GM04503 (cell line): ENCODE measurements around the gene CDC45.
"Not testable (repeated sequence)": the region's sequence is repeated elsewhere in the genome, so short reads cannot be mapped to it uniquely, and the experiment has no call there.

Experiments used
- DNase-seq: peaks from one replicate; pipeline ENCODE4 v3.0.0-alpha.2; 2012; ENCODE audit warnings: low read depth

The CDC45 gene

GRCh38 chr22:19530751-19531150, 51.0 kb downstream of the CDC45 start:
- DNase-seq = no peak

GRCh38 chr22:19531327-19531726, 51.6 kb downstream of the CDC45 start:
- not testable (repeated sequence) for DNase-seq

GRCh38 chr22:19533049-19533626, 53.4 kb downstream of the CDC45 start:
- DNase-seq = no peak

- DNase-seq = no peak
These were observed 54.1 kb downstream of the CDC45 start for GRCh38 chr22:19533857-19534256.

GRCh38 chr22:19535001-19535400, 55.3 kb downstream of the CDC45 start:
- DNase-seq = no peak

- DNase-seq = no peak
These were observed 56.8 kb downstream of the CDC45 start for GRCh38 chr22:19536564-19536963.

GRCh38 chr22:19537941-19538488, 58.3 kb downstream of the CDC45 start:
- no peak for DNase-seq

- no peak for DNase-seq
These were observed 60.7 kb downstream of the CDC45 start for GRCh38 chr22:19540394-19540793.

GRCh38 chr22:19543970-19544708, 64.4 kb downstream of the CDC45 start:
- no peak for DNase-seq

- no peak for DNase-seq
These were observed 66.2 kb downstream of the CDC45 start for GRCh38 chr22:19545935-19546207.

- DNase-seq = no peak
These were observed 67.0 kb downstream of the CDC45 start for GRCh38 chr22:19546680-19547079.

GRCh38 chr22:19547620-19548019, 67.9 kb downstream of the CDC45 start:
- DNase-seq = no peak

- DNase-seq = not testable (repeated sequence)
These were observed 68.7 kb downstream of the CDC45 start for GRCh38 chr22:19548427-19548826.

GRCh38 chr22:19548964-19549363, 69.2 kb downstream of the CDC45 start:
- DNase-seq = no peak

GRCh38 chr22:19549428-19549827, 69.7 kb downstream of the CDC45 start:
- DNase-seq = no peak

- no peak for DNase-seq
These were observed 70.7 kb downstream of the CDC45 start for GRCh38 chr22:19550382-19550781.

GRCh38 chr22:19553201-19553600, 73.5 kb downstream of the CDC45 start:
- DNase-seq = no peak

GRCh38 chr22:19554834-19555404, 75.2 kb downstream of the CDC45 start:
- no peak for DNase-seq

- no peak for DNase-seq
These were observed 75.9 kb downstream of the CDC45 start for GRCh38 chr22:19555651-19556050.

- no peak for DNase-seq
These were observed 77.3 kb downstream of the CDC45 start for GRCh38 chr22:19556963-19557545.

GRCh38 chr22:19559324-19559811, 79.6 kb downstream of the CDC45 start:
- DNase-seq = no peak

GRCh38 chr22:19559956-19560355, 80.2 kb downstream of the CDC45 start:
- no peak for DNase-seq
